AML-193 (cell line): ENCODE measurements around the gene GDNF.

ENCODE experiments used
- DNase-seq, 2 experiments: peaks; one replicate each; lab custom pipeline; 2025; lab: John Stamatoyannopoulos, UW

GDNF gene

GRCh38 chr5:37846786-37847310 is 7.0 kb upstream of the GDNF start:
- DNase-seq: no peak

GRCh38 chr5:37844009-37844408 is 4.2 kb upstream of the GDNF start:
- no peak for DNase-seq

GRCh38 chr5:37842048-37842447 is 2.2 kb upstream of the GDNF start:
- DNase-seq: no peak

- DNase-seq: no peak
Measured at GRCh38 chr5:37841203-37841602, 1.4 kb upstream of the GDNF start.

- DNase-seq: no peak
Measured at GRCh38 chr5:37840053-37841034, 503 bp upstream of the GDNF start.

- DNase-seq: no peak
Measured at GRCh38 chr5:37838933-37839341, 904 bp downstream of the GDNF start.

GRCh38 chr5:37838152-37838932 is 1.5 kb downstream of the GDNF start:
- DNase-seq: no peak

- no peak for DNase-seq
Measured at GRCh38 chr5:37837414-37838032, 2.3 kb downstream of the GDNF start.

- DNase-seq: no peak
Measured at GRCh38 chr5:37836592-37837413, 3.0 kb downstream of the GDNF start.

- no peak for DNase-seq
Measured at GRCh38 chr5:37836235-37836591, 3.6 kb downstream of the GDNF start.

- no peak for DNase-seq
Measured at GRCh38 chr5:37835380-37835973, 4.4 kb downstream of the GDNF start.

GRCh38 chr5:37834542-37835379 is 5.1 kb downstream of the GDNF start:
- DNase-seq: no peak

GRCh38 chr5:37833990-37834389 is 5.9 kb downstream of the GDNF start:
- DNase-seq: no peak

GRCh38 chr5:37831821-37832534 is 7.9 kb downstream of the GDNF start:
- DNase-seq: no peak

GRCh38 chr5:37830348-37830747 is 9.5 kb downstream of the GDNF start:
- no peak for DNase-seq

GRCh38 chr5:37825334-37825915 is 14.4 kb downstream of the GDNF start:
- DNase-seq: no peak

- no peak for DNase-seq
Measured at GRCh38 chr5:37823433-37824152, 16.2 kb downstream of the GDNF start.

GRCh38 chr5:37816883-37817282 is 23.0 kb downstream of the GDNF start:
- DNase-seq: no peak
